Non-pigmented ciliary epithelial cell (primary cell): ENCODE results near the gene GDF2.

Source experiments
- DNase-seq: peaks from one replicate; pipeline ENCODE4 v3.0.0-alpha.2; 2010; ENCODE audit warnings: low read depth

Gene GDF2

GRCh38 chr10:47333532-47333931, 11.3 kb downstream of the GDF2 start:
- no peak for DNase-seq

DNA sequence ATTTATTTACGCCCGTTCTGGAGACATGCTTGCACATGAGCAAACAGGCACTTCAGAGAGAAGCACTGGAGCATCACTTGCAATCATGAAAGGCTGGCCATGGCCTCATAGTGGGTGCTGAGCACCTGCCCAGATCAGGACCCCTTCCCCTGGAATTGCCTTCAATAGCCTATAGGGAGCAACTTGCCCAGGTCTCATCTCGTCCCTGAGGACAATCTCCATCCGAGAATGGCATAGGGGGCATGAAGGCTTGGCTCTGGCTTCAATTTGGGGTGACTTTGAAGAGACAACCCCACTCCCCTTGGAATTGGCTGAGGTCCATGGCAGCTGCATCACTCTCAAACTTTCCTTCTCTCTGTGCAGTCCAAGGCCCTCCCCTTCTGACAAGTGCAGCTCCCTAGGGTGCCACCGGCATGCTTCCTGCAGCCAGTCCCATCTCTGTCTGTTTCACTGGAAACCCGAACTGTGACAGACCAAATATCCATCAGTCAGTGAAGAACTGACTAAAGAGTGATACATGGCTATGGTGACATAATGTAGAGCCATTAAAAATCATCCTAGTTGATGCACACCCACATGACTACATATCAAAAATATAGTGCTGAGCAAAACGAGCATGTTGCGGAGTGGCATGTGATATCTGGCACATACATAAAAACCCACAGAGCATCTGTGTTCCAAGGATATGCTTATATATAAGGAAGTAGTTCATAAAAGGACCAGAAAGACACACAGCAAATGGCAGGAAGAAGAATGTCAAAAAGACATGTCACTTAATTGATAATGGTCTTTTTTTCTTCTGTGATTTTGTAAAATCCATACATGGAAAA, 12.4 kb downstream of the GDF2 start:
- no peak for DNase-seq

DNA sequence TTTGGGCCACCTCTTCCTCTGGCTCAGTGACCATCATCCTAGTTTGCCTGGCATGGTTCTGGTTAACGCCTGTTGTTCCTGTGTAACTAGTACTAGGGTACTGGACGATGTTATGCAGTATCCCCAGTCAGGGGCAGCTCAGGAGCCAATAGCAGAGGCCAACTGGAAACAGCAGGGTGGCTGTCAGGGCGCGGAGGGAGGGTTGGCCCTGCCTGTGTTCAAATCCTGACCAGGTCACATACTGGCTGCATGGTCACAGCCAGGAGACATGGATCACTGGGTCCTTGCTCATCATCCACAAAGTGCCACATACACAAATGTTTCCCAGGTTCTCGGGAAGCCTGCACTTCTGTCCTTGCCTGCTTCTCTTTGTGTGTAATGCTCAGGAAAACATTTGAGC, 13.7 kb downstream of the GDF2 start:
- no peak for DNase-seq

GRCh38 chr10:47336387-47337134, 14.3 kb downstream of the GDF2 start:
- DNase-seq, result no peak

- no peak for DNase-seq
Observed at GRCh38 chr10:47337310-47337709, 15.1 kb downstream of the GDF2 start.

- DNase-seq, result no peak
Observed at GRCh38 chr10:47339186-47339735, 17.0 kb downstream of the GDF2 start.

DNA sequence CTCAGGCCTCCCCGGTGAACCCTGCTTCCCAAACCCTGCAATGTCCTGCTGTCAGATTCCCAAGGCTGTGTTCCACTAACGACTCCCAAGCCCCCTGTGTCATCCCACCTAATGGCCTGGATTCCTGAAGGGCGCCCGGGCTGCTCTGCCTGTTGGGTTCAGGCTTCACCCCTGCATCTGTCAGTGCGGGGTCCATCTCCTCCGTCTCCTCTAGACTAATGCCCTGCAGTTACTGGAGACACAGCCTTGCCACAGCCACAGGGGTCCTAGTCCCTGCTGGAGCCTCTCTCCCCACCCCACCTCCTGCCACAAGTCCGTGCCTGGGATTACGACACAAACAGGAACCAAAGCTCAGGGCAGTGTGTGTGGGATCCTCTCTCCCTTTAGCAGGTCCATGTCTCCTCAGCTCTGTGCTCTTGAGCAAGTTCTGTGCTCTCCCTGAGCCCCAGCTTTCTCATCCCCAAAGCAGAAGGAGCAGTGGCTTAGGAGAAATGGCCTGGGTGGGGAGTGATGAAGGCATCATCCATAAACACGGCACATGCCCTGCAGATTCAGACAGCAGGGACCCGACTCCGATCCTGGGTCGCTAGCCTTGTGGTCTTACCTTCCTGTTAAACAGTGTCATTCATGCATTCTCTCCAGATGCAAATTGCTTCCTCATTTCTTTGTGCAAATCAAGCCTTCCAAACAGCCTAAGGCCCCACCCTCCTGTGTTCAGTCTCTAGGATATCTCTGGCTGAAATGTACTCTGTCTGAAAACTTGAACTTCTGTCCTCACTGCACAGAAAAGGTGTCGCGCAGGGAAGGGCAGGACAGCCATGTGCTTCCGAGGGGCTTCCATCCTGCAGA, 17.7 kb downstream of the GDF2 start:
- DNase-seq, result no peak

GRCh38 chr10:47340608-47341170, 18.4 kb downstream of the GDF2 start:
- no peak for DNase-seq

GRCh38 chr10:47344996-47345870, 23.0 kb downstream of the GDF2 start:
- no peak for DNase-seq

DNA sequence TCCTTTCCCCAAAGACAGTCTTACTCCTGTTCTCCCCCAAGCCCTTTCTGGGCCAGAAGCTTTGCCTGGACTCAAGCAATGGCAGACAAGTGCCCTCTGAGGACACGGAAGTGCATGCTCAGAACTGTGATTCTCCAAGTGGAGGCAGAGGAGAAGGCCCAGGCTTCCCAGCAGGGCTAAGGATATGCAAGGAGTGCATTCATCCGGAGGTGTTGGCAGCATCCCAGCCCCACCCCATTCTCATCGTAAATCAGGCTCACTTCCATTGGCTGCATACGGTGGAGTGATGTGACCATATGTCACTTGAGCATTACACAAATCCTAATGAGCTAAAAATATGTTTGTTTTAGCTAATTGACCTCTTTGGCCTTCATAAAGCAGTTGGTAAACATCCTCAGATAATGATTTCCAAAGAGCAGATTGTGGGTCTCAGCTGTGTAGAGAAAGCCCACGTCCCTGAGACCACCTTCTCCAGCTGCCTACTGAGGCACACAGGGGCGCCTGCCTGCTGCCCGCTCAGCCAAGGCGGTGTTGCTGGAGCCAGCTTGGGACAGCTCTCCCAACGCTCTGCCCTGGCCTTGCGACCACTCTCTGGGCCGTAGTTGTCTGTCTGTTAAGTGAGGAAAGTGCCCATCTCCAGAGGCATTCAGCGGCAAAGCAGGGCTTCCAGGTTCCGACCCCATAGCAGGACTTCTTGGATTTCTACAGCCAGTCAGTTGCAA, 24.5 kb downstream of the GDF2 start:
- no peak for DNase-seq

GRCh38 chr10:47347303-47347675, 25.0 kb downstream of the GDF2 start:
- no peak for DNase-seq

DNA sequence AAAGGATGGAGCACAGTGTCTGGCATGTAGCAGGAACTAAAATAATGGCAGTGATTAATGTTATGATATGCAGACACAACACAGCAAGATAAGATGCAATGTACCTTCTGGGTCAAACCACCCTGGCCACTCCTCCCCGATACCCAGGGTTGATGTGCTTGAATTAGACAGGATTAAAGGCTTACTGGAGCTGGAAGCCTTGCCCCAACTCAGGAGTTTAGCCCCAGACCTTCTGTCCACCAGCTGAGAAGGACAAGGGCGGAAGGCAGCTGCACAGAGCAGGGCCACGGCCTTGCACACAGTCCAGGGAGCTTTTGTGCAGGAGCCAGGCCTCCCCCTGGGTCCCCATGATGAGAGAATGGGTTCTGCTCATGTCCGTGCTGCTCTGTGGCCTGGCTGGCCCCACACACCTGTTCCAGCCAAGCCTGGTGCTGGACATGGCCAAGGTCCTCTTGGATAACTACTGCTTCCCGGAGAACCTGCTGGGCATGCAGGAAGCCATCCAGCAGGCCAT, 25.9 kb downstream of the GDF2 start, which contains the start of gene RBP3:
RBP3 (plus strand) TSS at position 226 of the 514 bp plus-strand sequence; CDS start at position 348, 122 bp downstream.
- no peak for DNase-seq

DNA sequence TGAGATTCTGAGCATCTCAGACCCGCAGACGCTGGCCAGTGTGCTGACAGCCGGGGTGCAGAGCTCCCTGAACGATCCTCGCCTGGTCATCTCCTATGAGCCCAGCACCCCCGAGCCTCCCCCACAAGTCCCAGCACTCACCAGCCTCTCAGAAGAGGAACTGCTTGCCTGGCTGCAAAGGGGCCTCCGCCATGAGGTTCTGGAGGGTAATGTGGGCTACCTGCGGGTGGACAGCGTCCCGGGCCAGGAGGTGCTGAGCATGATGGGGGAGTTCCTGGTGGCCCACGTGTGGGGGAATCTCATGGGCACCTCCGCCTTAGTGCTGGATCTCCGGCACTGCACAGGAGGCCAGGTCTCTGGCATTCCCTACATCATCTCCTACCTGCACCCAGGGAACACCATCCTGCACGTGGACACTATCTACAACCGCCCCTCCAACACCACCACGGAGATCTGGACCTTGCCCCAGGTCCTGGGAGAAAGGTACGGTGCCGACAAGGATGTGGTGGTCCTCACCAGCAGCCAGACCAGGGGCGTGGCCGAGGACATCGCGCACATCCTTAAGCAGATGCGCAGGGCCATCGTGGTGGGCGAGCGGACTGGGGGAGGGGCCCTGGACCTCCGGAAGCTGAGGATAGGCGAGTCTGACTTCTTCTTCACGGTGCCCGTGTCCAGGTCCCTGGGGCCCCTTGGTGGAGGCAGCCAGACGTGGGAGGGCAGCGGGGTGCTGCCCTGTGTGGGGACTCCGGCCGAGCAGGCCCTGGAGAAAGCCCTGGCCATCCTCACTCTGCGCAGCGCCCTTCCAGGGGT, 26.6 kb downstream of the GDF2 start:
- DNase-seq, result no peak

DNA sequence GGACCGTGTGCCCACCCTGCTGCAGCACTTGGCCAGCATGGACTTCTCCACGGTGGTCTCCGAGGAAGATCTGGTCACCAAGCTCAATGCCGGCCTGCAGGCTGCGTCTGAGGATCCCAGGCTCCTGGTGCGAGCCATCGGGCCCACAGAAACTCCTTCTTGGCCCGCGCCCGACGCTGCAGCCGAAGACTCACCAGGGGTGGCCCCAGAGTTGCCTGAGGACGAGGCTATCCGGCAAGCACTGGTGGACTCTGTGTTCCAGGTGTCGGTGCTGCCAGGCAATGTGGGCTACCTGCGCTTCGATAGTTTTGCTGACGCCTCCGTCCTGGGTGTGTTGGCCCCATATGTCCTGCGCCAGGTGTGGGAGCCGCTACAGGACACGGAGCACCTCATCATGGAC, 27.3 kb downstream of the GDF2 start:
- no peak for DNase-seq

DNA sequence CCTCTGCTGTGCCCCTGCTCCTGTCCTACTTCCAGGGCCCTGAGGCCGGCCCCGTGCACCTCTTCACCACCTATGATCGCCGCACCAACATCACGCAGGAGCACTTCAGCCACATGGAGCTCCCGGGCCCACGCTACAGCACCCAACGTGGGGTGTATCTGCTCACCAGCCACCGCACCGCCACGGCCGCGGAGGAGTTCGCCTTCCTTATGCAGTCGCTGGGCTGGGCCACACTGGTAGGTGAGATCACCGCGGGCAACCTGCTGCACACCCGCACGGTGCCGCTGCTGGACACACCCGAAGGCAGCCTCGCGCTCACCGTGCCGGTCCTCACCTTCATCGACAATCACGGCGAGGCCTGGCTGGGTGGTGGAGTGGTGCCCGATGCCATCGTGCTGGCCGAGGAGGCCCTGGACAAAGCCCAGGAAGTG, 27.7 kb downstream of the GDF2 start:
- DNase-seq, result no peak

- DNase-seq, result no peak
Observed at GRCh38 chr10:47350671-47351640, 28.7 kb downstream of the GDF2 start.

- DNase-seq, result no peak
Observed at GRCh38 chr10:47351899-47352815, 29.9 kb downstream of the GDF2 start.
